ENCODE data around the gene NOS3. TPM values are rescaled to one million over a fixed set of nuclear protein-coding genes. Genes with fewer than 3 reads are reported as not detected.

The NOS3 gene
- total RNA-seq, 5 donors from 2014 or later (not counting 1 experiment from before 2014, with no cell fraction given): 4.8 to 10.1 (median 5.0) TPM

DNA sequence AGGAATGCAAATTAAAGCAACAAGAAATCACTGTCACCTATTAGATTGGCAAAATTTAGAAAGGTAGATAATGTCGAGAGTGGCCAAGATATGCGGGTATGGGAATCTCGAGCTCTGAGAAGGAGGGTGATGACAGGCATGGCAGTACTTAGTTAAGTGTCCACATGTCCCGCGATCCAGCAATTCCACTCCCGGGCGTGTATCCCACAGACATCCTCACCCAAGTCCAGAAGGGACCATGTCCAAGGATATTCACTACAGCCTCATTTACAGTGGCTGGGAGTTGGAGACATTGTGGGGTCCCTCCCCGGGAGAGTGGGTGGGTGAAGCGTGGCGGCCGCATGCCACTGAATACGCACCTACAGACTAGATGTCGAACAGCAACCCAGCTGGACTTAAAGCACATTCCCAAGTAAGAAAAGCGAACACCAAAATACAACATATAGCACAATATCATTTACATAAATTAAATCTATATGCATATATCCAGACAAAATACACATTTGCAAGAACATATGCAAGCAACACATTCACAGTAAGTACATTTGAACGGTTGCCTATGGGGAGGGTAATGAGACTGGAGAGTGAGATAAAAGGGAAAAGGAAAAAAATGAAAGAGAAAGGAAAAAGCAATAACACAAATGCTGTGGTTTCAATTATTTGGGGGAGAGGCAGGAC lies 22.6 kb upstream of the NOS3 start:
- 77% methylated on average over 12 of the region's 15 CpGs for WGBS (ENCODE audit: insufficient coverage)
- Mint-ChIP-seq H3K27ac (peak overlapping the region in 1 of 2 donors; percentile 51), H3K9me3 (no peaks in the 10 kb centered on the region), H3K27me3 (no peaks in the 10 kb centered on the region), H3K36me3 (no peaks in the 10 kb centered on the region), H3K4me3 (no peak overlapping the region), H3K4me1 (peaks cover 12 to 30% (median 18%) of the 10 kb centered on the region in 3 donors)
- ATAC-seq (replicated peaks in 1 of 4) (no peak), DNase-seq (no peak)
- CTCF ChIA-PET: no interaction called here
- H3K27ac ChIP-seq (ENCODE audit: low read length): no peak overlapping the region
- peaks cover 2 to 40% of the 10 kb centered on the region in 2 experiments for H3K27me3 ChIP-seq (replicated peaks in 1 of 2; ENCODE audit: control insufficient read depth in 2 of 2, extremely low read depth in 1 of 2, insufficient read depth in 2 of 2, low read length in 1 of 2)
- H3K36me3 ChIP-seq (ENCODE audit: control insufficient read depth in 2 of 2, extremely low read depth in 1 of 2, insufficient read depth in 1 of 2, low read length in 1 of 2): no peaks in the 10 kb centered on the region
- peaks cover 7 to 10% of the 10 kb centered on the region in 2 experiments for H3K4me1 ChIP-seq (ENCODE audit: control insufficient read depth in 1 of 2, extremely low read depth in 1 of 2, insufficient read depth in 2 of 2, low read length in 2 of 2)
- H3K4me3 ChIP-seq (ENCODE audit: control insufficient read depth in 1 of 2, extremely low read depth in 1 of 2, low read length in 1 of 2): no peak overlapping the region
- no peaks in the 10 kb centered on the region for H3K9me3 ChIP-seq
- POLR2A ChIA-PET: no interaction called here

GRCh38 chr7:150968734-150969372 lies 22.0 kb upstream of the NOS3 start:
- no peaks in the 10 kb centered on the region for H3K9me3 ChIP-seq
- no peaks in the 10 kb centered on the region for H3K27me3 Mint-ChIP-seq
- POLR2A ChIA-PET: no interaction called here
- no peaks in the 10 kb centered on the region for H3K36me3 ChIP-seq (ENCODE audit: control insufficient read depth in 2 of 2, extremely low read depth in 1 of 2, insufficient read depth in 1 of 2, low read length in 1 of 2)
- DNase-seq (no peak), ATAC-seq (replicated peaks in 1 of 4) (no peak)
- 72% methylated on average over 8 of the region's 16 CpGs for WGBS (ENCODE audit: insufficient coverage)
- no peak overlapping the region for H3K4me3 Mint-ChIP-seq
- CTCF ChIA-PET: no interaction called here
- H3K27me3 ChIP-seq (replicated peaks in 1 of 2; ENCODE audit: control insufficient read depth in 2 of 2, extremely low read depth in 1 of 2, insufficient read depth in 2 of 2, low read length in 1 of 2): peaks cover 2 to 35% of the 10 kb centered on the region in 2 experiments
- no peaks in the 10 kb centered on the region for H3K36me3 Mint-ChIP-seq
- peak overlapping the region in 1 of 2 donors; percentile 34 for H3K27ac Mint-ChIP-seq
- no peak overlapping the region for H3K4me3 ChIP-seq (ENCODE audit: control insufficient read depth in 1 of 2, extremely low read depth in 1 of 2, low read length in 1 of 2)
- peaks cover 12 to 16% of the 10 kb centered on the region in 2 experiments for H3K4me1 ChIP-seq (ENCODE audit: control insufficient read depth in 1 of 2, extremely low read depth in 1 of 2, insufficient read depth in 2 of 2, low read length in 2 of 2)
- no peaks in the 10 kb centered on the region for H3K9me3 Mint-ChIP-seq
- H3K27ac ChIP-seq (ENCODE audit: low read length): no peak overlapping the region
- H3K4me1 Mint-ChIP-seq: peaks cover 19 to 37% (median 24%) of the 10 kb centered on the region in 3 donors

- no peaks in the 10 kb centered on the region for H3K9me3 ChIP-seq
- ChIA-PET POLR2A (no interaction called here), CTCF (no interaction called here)
- H3K27me3 ChIP-seq (replicated peaks in 1 of 2; ENCODE audit: control insufficient read depth in 2 of 2, extremely low read depth in 1 of 2, insufficient read depth in 2 of 2, low read length in 1 of 2): peaks cover 2 to 29% of the 10 kb centered on the region in 2 experiments
- Mint-ChIP-seq H3K36me3 (no peaks in the 10 kb centered on the region), H3K4me1 (peaks cover 24 to 42% (median 30%) of the 10 kb centered on the region in 3 donors), H3K4me3 (no peak overlapping the region), H3K27me3 (no peaks in the 10 kb centered on the region), H3K27ac (peak overlapping the region in 1 of 2 donors; percentile 34), H3K9me3 (no peaks in the 10 kb centered on the region)
- ATAC-seq (replicated peaks in 1 of 4) (no peak), DNase-seq (no peak)
- H3K36me3 ChIP-seq (ENCODE audit: control insufficient read depth in 2 of 2, extremely low read depth in 1 of 2, insufficient read depth in 1 of 2, low read length in 1 of 2): no peaks in the 10 kb centered on the region
- no peak overlapping the region for H3K27ac ChIP-seq (ENCODE audit: low read length)
- WGBS (ENCODE audit: insufficient coverage): 85% methylated on average over 7 of the region's 7 CpGs
- peaks cover 11 to 19% of the 10 kb centered on the region in 2 experiments for H3K4me1 ChIP-seq (ENCODE audit: control insufficient read depth in 1 of 2, extremely low read depth in 1 of 2, insufficient read depth in 2 of 2, low read length in 2 of 2)
- no peak overlapping the region for H3K4me3 ChIP-seq (ENCODE audit: control insufficient read depth in 1 of 2, extremely low read depth in 1 of 2, low read length in 1 of 2)
Observed at GRCh38 chr7:150969475-150969874, 21.3 kb upstream of the NOS3 start.

GRCh38 chr7:150970424-150970823 lies 20.4 kb upstream of the NOS3 start:
- no peak for ATAC-seq (replicated peaks in 1 of 4)
- no peak overlapping the region for H3K27ac ChIP-seq (ENCODE audit: low read length)
- ChIA-PET POLR2A (no interaction called here), CTCF (interaction anchor here (0.5 kb wide), 2 partner anchors 16 to 340 kb away, joined by 3 to 4 read pairs; no protein-coding TSS in a partner anchor)
- peak overlapping the region in 1 of 2 donors; percentile 48 for H3K27ac Mint-ChIP-seq
- H3K36me3 Mint-ChIP-seq: no peaks in the 10 kb centered on the region
- peaks cover 11 to 24% of the 10 kb centered on the region in 2 experiments for H3K4me1 ChIP-seq (ENCODE audit: control insufficient read depth in 1 of 2, extremely low read depth in 1 of 2, insufficient read depth in 2 of 2, low read length in 2 of 2)
- no peak overlapping the region for H3K4me3 Mint-ChIP-seq
- H3K9me3 Mint-ChIP-seq: no peaks in the 10 kb centered on the region
- H3K27me3 Mint-ChIP-seq: peaks cover 0 to 2% of the 10 kb centered on the region in 2 donors
- H3K4me3 ChIP-seq (ENCODE audit: control insufficient read depth in 1 of 2, extremely low read depth in 1 of 2, low read length in 1 of 2): no peak overlapping the region
- H3K36me3 ChIP-seq (ENCODE audit: control insufficient read depth in 2 of 2, extremely low read depth in 1 of 2, insufficient read depth in 1 of 2, low read length in 1 of 2): no peaks in the 10 kb centered on the region
- no peaks in the 10 kb centered on the region for H3K9me3 ChIP-seq
- 86% methylated on average over 6 of the region's 11 CpGs for WGBS (ENCODE audit: insufficient coverage)
- no peak for DNase-seq
- peaks cover 2 to 23% of the 10 kb centered on the region in 2 experiments for H3K27me3 ChIP-seq (replicated peaks in 1 of 2; ENCODE audit: control insufficient read depth in 2 of 2, extremely low read depth in 1 of 2, insufficient read depth in 2 of 2, low read length in 1 of 2)
- H3K4me1 Mint-ChIP-seq: peaks cover 26 to 40% (median 32%) of the 10 kb centered on the region in 3 donors

DNA sequence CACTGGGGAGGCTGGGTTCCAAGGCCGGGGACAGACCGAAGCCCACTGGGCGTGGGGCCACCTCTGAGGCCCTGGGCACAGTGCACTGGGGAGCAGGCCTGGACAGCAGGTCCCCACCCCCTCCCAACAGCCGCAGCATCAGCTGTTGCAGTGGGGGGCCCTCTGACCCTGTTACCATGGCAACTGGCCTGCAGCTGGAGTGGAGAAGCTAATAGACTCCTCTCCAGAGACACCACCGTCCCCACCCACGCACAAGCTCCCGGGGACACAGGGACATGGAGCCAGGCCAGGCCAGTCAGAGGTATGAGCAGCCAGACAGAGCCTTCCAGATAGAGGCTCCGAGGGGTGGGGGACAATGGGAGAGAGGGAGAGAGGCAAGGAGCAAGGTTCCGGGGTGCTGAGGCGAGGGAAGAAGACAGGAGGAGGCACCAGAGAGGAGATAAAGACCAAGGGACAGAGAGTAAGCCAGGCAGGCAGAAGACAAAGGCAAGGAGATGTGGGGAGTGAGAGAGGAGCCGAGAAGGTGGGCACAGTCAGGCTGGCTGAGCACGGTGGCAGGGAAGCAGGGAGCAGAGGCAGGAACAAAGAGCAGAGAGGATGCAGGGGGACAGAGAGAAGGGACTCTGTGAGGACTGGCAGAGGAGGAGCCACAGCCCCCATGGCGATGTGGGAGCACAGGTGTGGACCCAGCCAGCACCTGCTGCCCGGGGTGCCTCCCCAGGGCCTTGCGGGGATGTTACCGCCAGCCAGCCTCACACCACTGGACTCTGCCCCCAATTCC lies 19.4 kb upstream of the NOS3 start:
- Mint-ChIP-seq H3K4me3 (no peak overlapping the region), H3K9me3 (no peaks in the 10 kb centered on the region), H3K27me3 (peaks cover 0 to 8% of the 10 kb centered on the region in 2 donors), H3K27ac (peak overlapping the region in 1 of 2 donors; percentile 37), H3K4me1 (peaks cover 32 to 48% (median 38%) of the 10 kb centered on the region in 3 donors), H3K36me3 (no peaks in the 10 kb centered on the region)
- 89% methylated on average over 12 of the region's 16 CpGs for WGBS (ENCODE audit: insufficient coverage)
- no peak for DNase-seq
- CTCF ChIA-PET: interaction anchor here in 1 of 2 donors (0.5 kb wide), 1 partner anchor 15 kb away, joined by 3 read pairs; no protein-coding TSS in a partner anchor
- POLR2A ChIA-PET: interaction anchor here in 1 of 2 donors (0.6 kb wide), 1 partner anchor 380 kb away, joined by 3 read pairs; no protein-coding TSS in a partner anchor
- Histone ChIP-seq H3K4me1 (ENCODE audit: control insufficient read depth in 1 of 2, extremely low read depth in 1 of 2, insufficient read depth in 2 of 2, low read length in 2 of 2) (peaks cover 11 to 32% of the 10 kb centered on the region in 2 experiments), H3K4me3 (ENCODE audit: control insufficient read depth in 1 of 2, extremely low read depth in 1 of 2, low read length in 1 of 2) (no peak overlapping the region), H3K27me3 (replicated peaks in 1 of 2; ENCODE audit: control insufficient read depth in 2 of 2, extremely low read depth in 1 of 2, insufficient read depth in 2 of 2, low read length in 1 of 2) (peaks cover 2 to 26% of the 10 kb centered on the region in 2 experiments), H3K9me3 (no peaks in the 10 kb centered on the region), H3K27ac (ENCODE audit: low read length) (no peak overlapping the region), H3K36me3 (ENCODE audit: control insufficient read depth in 2 of 2, extremely low read depth in 1 of 2, insufficient read depth in 1 of 2, low read length in 1 of 2) (no peaks in the 10 kb centered on the region)
- ATAC-seq (replicated peaks in 1 of 4): no peak

- ChIA-PET CTCF (interaction anchor here in 1 of 2 donors (1.3 kb wide), 1 partner anchor 9 kb away, joined by 3 read pairs; no protein-coding TSS in a partner anchor), POLR2A (no interaction called here)
- H3K4me1 ChIP-seq (ENCODE audit: control insufficient read depth in 1 of 2, extremely low read depth in 1 of 2, insufficient read depth in 2 of 2, low read length in 2 of 2): peaks cover 12 to 36% of the 10 kb centered on the region in 2 experiments
- H3K27me3 Mint-ChIP-seq: peaks cover 4 to 13% of the 10 kb centered on the region in 2 donors
- no peak for DNase-seq
- H3K27ac ChIP-seq (ENCODE audit: low read length): no peak overlapping the region
- H3K27me3 ChIP-seq (replicated peaks in 1 of 2; ENCODE audit: control insufficient read depth in 2 of 2, extremely low read depth in 1 of 2, insufficient read depth in 2 of 2, low read length in 1 of 2): peaks cover 2 to 32% of the 10 kb centered on the region in 2 experiments
- ATAC-seq (replicated peaks in 1 of 4): no peak
- no peak overlapping the region for H3K4me3 ChIP-seq (ENCODE audit: control insufficient read depth in 1 of 2, extremely low read depth in 1 of 2, low read length in 1 of 2)
- H3K4me3 Mint-ChIP-seq: no peak overlapping the region
- H3K36me3 ChIP-seq (ENCODE audit: control insufficient read depth in 2 of 2, extremely low read depth in 1 of 2, insufficient read depth in 1 of 2, low read length in 1 of 2): no peaks in the 10 kb centered on the region
- no peaks in the 10 kb centered on the region for H3K9me3 Mint-ChIP-seq
- H3K9me3 ChIP-seq: no peaks in the 10 kb centered on the region
- 90% methylated on average over 12 of the region's 12 CpGs for WGBS (ENCODE audit: insufficient coverage)
- H3K4me1 Mint-ChIP-seq: peaks cover 36 to 54% (median 43%) of the 10 kb centered on the region in 3 donors
- H3K27ac Mint-ChIP-seq: peak overlapping the region in 1 of 2 donors; percentile 91
- no peaks in the 10 kb centered on the region for H3K36me3 Mint-ChIP-seq
Observed at GRCh38 chr7:150972023-150972468, 18.8 kb upstream of the NOS3 start.

All from T-cell (primary cell).